GM10248 (cell line): ENCODE results near the gene SMARCD1.

Experiments
- CTCF ChIA-PET: fragments of 300-600 bp; sonication (Branson Sonifier 250); formaldehyde crosslinking; extraction: SDS; loops from one replicate; lab custom pipeline; 2021; ENCODE audit warnings: antibody characterized with exemption; lab: Yijun Ruan, JAX
- POLR2A ChIA-PET: fragments of 350-650 bp; sonication (Branson Sonifier 250); formaldehyde crosslinking; extraction: SDS; loops from one replicate; lab custom pipeline; 2020; ENCODE audit warnings: antibody characterized with exemption; lab: Yijun Ruan, JAX
- DNase-seq: peaks from one replicate; pipeline ENCODE4 v3.0.0; 2012; ENCODE audit errors: extremely low spot score
- TF ChIP-seq, protein P1 (sequence below): IDR thresholded peaks from 2 replicates; pipeline ENCODE4 v1.5.1; 2012; ENCODE audit warnings: mild to moderate bottlenecking, low read depth; ENCODE audit errors: extremely low read depth, missing control alignments, control extremely low read depth

The SMARCD1 gene

DNA sequence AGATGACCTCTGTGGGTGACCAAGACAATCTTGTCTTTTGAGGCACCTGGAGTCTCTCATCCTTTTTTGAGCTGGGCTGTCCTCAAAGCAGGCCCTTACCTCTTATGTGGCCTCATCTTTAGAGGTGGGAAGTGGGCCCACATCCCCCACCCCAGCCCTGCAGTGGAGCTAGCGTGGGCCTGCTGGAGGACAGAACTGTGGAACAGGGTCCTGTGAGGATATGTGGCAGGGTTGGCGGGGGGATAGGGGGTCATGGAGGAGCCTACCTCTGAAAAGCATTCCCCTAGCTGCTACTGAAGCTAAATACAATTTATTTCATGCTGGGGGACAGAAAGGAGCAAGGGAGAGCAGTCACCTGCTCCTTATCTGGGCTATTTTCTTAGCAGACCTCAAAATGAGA is 18.2 kb downstream of the SMARCD1 start:
- POLR2A ChIA-PET: interaction anchor here (2.4 kb wide), 1 partner anchor 9 kb away, joined by 11 read pairs; the partner anchor contains the start of gene COX14
- TF ChIP-seq, protein P1, sequence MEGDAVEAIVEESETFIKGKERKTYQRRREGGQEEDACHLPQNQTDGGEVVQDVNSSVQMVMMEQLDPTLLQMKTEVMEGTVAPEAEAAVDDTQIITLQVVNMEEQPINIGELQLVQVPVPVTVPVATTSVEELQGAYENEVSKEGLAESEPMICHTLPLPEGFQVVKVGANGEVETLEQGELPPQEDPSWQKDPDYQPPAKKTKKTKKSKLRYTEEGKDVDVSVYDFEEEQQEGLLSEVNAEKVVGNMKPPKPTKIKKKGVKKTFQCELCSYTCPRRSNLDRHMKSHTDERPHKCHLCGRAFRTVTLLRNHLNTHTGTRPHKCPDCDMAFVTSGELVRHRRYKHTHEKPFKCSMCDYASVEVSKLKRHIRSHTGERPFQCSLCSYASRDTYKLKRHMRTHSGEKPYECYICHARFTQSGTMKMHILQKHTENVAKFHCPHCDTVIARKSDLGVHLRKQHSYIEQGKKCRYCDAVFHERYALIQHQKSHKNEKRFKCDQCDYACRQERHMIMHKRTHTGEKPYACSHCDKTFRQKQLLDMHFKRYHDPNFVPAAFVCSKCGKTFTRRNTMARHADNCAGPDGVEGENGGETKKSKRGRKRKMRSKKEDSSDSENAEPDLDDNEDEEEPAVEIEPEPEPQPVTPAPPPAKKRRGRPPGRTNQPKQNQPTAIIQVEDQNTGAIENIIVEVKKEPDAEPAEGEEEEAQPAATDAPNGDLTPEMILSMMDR: no peak
- CTCF ChIA-PET: interaction anchor here (0.6 to 8.9 kb wide), 10 partner anchors 7 to 136 kb away, joined by 3 to 109 read pairs (median 6); partner anchors contain the start of genes CERS5, COX14 and SMARCD1
- DNase-seq: no peak

DNA sequence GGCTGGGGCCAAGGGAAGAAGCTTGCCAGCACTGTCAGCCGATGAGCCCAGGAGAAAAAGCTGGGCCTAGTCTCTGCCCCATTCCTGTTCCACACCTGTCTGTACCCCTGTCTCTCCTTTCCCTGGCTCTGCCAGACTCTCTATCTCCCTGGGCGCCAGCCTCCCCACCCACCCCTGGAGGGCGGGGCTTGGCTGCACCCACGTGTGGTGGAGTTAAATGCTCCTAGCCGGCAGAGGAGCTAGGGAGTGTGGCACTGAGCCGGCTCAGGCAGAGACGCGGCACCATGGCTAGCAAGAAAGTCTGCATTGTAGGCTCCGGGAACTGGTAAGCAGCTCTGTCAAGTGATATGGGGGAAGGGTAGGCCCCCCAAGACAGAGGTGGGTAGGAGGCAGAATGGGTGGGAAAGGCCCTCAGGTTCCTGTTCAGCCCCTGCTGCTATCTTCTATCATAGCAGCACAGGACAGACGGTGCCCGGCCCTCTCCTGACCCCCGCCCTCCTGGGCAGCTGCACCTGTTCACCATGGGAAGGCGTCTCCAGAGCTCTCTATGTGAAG is 18.7 kb downstream of the SMARCD1 start, which contains the start of gene GPD1:
GPD1 (plus strand) TSS at position 242 of the 555 bp plus-strand sequence; CDS start at position 285, 43 bp downstream.
- TF ChIP-seq, protein P1: no peak
- ChIA-PET CTCF (interaction anchor here (0.6 to 8.9 kb wide), 10 partner anchors 7 to 137 kb away, joined by 3 to 109 read pairs (median 6); partner anchors contain the start of genes CERS5, COX14 and SMARCD1), POLR2A (interaction anchor here (2.4 kb wide), 1 partner anchor 9 kb away, joined by 11 read pairs; the partner anchor contains the start of gene COX14)
- no peak for DNase-seq

DNA sequence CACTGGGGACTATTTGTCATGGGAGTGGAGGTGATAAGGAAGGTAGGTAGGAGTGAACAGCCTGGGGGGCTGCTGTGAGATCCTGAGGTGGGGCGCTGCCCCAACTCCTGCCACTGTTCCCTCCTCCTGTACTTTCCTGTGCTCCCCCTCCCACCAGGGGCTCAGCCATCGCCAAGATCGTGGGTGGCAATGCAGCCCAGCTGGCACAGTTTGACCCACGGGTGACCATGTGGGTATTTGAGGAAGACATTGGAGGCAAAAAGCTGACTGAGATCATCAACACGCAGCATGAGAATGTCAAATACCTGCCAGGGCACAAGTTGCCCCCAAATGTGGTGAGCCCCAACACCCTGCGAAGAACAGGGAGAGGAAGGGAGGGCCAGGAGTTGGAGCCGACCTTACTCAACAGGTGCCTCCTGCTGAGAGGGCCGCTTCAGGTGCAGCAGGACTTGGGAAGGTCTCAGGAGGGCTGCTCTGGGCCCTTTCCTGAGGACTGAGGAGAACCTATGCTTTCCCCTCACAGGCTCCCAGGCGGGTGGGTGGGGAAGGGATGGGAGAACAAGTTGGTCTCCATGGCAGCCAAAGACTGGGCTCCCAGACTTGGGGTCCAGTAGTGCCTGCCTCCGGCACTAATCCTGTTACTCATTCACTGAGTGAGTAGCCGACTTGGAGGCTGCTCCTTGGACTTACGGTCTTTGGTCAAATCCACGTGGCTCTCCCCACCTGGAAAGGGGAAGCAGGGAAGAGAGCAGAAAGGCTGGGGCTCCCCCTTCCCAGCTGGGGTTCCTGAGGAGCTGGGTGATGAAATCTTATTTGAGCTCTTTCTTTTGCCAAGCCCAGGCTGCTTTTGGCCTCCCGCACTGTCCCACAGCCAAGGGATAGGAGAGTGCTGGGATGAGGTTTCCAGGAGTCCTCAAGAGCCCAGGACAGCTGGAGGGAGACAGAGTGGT is 19.6 kb downstream of the SMARCD1 start:
- no peak for DNase-seq
- ChIA-PET POLR2A (interaction anchor here (0.7 to 2.4 kb wide), 3 partner anchors 8 to 14 kb away, joined by 3 to 11 read pairs (median 3); partner anchors contain the start of gene COX14), CTCF (interaction anchor here (0.9 to 2.8 kb wide), 8 partner anchors 16 to 138 kb away, joined by 3 to 15 read pairs (median 6); partner anchors contain the start of gene SMARCD1)
- TF ChIP-seq, protein P1: no peak

DNA sequence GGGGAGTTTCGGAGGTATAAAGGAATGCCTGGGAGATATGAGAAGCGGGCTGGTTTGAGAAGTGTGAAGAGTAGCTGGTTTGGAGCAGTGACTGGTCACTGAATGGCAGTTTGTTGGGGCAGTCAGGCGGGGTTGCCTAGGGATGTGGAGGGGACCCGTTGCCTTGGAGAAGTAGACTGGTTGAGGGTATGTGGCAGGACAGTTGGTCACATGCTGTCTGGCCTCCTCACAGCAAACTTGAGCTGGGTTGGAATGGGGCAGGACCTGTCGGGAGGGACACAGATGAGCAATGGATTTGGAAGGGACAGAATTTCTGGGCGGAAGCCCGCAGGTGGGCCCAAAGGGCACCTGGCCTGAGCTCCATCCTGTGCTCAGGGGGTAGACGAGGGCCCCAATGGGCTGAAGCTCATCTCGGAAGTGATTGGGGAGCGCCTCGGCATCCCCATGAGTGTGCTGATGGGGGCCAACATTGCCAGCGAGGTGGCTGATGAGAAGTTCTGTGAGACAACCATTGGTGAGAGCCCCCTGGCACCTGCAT is 20.8 kb downstream of the SMARCD1 start:
- ChIA-PET POLR2A (interaction anchor here (1.3 kb wide), 1 partner anchor 9 kb away, joined by 3 read pairs; no protein-coding TSS in a partner anchor), CTCF (interaction anchor here (1.0 to 19.2 kb wide), 8 partner anchors 18 to 139 kb away, joined by 3 to 296 read pairs (median 4); partner anchors contain the start of gene SMARCD1)
- TF ChIP-seq, protein P1: no peak
- no peak for DNase-seq

DNA sequence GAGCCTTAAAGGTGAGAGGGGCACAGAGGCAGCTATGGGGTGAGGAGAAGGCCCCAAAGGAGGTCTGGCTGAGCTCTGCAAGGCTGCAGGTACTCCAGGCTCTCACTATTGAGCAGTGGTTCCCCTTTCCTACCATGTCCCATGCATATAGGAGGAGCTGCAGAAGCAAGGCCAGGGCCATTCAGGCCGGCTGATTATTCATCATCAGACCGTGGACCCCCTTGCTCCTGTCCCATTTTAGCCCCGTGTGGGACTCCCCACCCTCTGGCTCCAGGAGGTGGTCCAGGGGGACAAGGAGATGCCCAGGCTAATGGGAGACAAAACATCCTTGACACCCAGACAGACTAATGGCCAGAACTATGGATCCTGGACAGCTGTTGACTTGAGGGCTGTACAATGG is 21.8 kb downstream of the SMARCD1 start:
- TF ChIP-seq, protein P1: no peak
- DNase-seq: no peak
- ChIA-PET CTCF (interaction anchor here (1.2 to 19.2 kb wide), 7 partner anchors 17 to 140 kb away, joined by 3 to 296 read pairs (median 9); partner anchors contain the start of gene SMARCD1), POLR2A (no interaction called here)
